Astrocyte of the cerebellum (primary cell): ENCODE data around the gene EVPLL.
"Not testable (repeated sequence)": the region's sequence is repeated elsewhere in the genome, so short reads cannot be mapped to it uniquely, and the experiment has no call there.

Source experiments
- DNase-seq: peaks from one replicate; pipeline ENCODE4 v3.0.0-alpha.2; 2011; ENCODE audit warnings: low read depth
- H3K4me3 ChIP-seq: 2 replicates; pipeline ENCODE4 v1.5.1; 2011; ENCODE audit warnings: mild to moderate bottlenecking, low read depth, low read length, moderate library complexity
- CTCF ChIP-seq: IDR thresholded peaks from 2 replicates; pipeline ENCODE4 v1.5.1; 2012; ENCODE audit warnings: low read length, low read depth, moderate library complexity, mild to moderate bottlenecking; ENCODE audit errors: missing control alignments
- in situ Hi-C: cut with HindIII; loops from 2 replicates; pipeline ENCODE4 v1.10.0; 2017; ENCODE audit warnings: low sequenced_read_pairs

EVPLL gene

GRCh38 chr17:18377437-18378204 lies at the start of gene EVPLL:
EVPLL (plus strand) TSS chr17:18377778; CDS start chr17:18380938, 3,160 bp downstream.
- DNase-seq: no peak
- in situ Hi-C loops: no loop called here
- TF ChIP-seq CTCF: peak; percentile 20
- no peak within 1 kb of the TSS for H3K4me3 ChIP-seq

GRCh38 chr17:18328643-18329204 lies 48.9 kb upstream of the EVPLL start:
- in situ Hi-C loops: no loop called here
- no peak for DNase-seq
- no peak for TF ChIP-seq CTCF
- H3K4me3 ChIP-seq: no peak overlapping the region

GRCh38 chr17:18331879-18332278 lies 45.7 kb upstream of the EVPLL start:
- H3K4me3 ChIP-seq: no peak overlapping the region
- no peak for DNase-seq
- in situ Hi-C loops: no loop called here
- no peak for TF ChIP-seq CTCF

- no peak for DNase-seq
- in situ Hi-C loops: no loop called here
- no peak overlapping the region for H3K4me3 ChIP-seq
- TF ChIP-seq CTCF: no peak
Measured at GRCh38 chr17:18332909-18333489, 44.6 kb upstream of the EVPLL start.

GRCh38 chr17:18338158-18338557 lies 39.4 kb upstream of the EVPLL start:
- DNase-seq, H3K4me3 ChIP-seq, in situ Hi-C loops: not testable (repeated sequence)

GRCh38 chr17:18339933-18340332 lies 37.6 kb upstream of the EVPLL start:
- DNase-seq: no peak
- no peak for TF ChIP-seq CTCF
- in situ Hi-C loops: no loop called here
- no peak overlapping the region for H3K4me3 ChIP-seq

- in situ Hi-C loops: no loop called here
- no peak for DNase-seq
- no peak overlapping the region for H3K4me3 ChIP-seq
- no peak for TF ChIP-seq CTCF
Measured at GRCh38 chr17:18344021-18344420, 33.6 kb upstream of the EVPLL start.
